Pulmonary artery endothelial cell (primary cell): Measurements from ENCODE around the gene HARBI1. TPM values are rescaled to one million over a fixed set of nuclear protein-coding genes. Genes with fewer than 3 reads are reported as not detected.

ENCODE experiments used
- DNase-seq: peaks from one replicate; pipeline ENCODE4 v3.0.0-alpha.2; 2011; ENCODE audit warnings: low read depth, low spot score
- total RNA-seq: library from RNA; depleted of rRNA; stranded (reverse); fragments of >200 nt; gene quantifications from 2 replicates; pipeline ENCODE4 v1.2.3, GENCODE V29; 2014

HARBI1 gene
- total RNA-seq, 1 donor from 2014 or later = 5.8 TPM

DNA sequence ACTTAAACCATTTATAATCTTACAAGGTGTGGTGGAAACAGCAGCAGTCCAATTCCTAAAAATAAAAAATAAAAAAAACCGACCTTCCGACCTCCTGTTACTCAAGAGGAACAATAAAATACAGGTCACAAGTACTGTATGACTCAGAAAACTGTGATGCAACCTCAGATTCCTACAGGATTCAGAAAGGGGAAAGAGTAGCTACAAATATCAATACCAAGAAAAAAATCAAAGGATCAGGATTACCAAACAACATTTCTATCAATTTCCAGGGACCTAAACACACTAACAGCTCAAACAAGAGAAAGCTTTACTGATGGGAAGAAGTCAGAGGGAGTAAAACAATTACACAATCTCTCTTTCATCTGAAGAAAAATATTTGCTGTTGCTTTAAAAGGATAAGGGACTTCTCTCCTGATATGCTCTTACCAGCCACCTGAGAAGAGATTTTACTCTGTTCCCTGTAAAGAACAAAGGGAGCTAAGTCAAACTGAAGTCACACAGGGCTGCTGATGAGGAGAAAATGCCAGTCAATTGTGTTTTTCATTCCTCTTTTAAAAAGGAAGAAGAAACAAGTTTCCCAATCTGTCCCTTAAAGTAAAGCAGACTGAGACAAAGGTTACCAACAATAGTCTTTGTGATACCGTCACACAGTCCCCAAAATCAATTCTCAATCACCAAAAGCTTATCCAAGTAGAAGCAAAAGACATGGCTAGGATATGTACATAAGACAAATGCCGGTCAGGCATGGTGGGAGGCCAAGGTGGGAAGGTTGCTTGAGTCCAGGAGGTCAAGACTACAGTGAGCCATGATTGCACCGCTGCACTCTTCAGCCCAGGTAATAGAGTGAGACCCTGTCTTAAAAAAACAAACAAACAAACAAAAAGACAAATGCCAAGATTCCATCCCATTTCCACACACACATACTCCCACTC is 62.5 kb downstream of the HARBI1 start:
- DNase-seq = peak; percentile 47

DNA sequence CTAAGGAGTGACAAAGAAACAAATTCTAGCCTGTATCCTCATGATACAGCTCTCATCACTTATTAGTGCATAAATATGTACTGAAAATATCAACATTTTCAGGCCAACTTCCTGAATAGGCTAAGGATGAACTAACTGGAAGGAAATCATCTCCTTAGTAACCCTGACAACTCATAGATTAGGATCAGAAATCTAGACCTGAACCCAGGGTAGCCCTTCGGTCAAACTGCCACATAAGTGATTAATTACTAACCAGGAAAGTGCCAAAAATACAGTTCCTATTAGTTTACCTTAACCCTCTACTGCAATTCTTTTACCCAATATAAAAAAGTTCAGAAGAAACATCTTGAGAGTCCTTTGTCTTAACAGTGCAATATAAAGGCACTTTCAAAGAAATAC is 63.2 kb downstream of the HARBI1 start:
- DNase-seq = peak; percentile 17

Other genes starting within 250 kb of the HARBI1 start
- 32.3 and 52.0 TPM in 2 replicates for gene MDK, start 235.6 kb downstream of the HARBI1 start, total RNA-seq
- gene CHRM4, start 225.5 kb downstream of the HARBI1 start, total RNA-seq = 0.18 and 0.59 TPM in 2 replicates
- 15.8 and 16.7 TPM in 2 replicates for gene AMBRA1, start 23.2 kb downstream of the HARBI1 start, total RNA-seq
- gene ATG13, start 326 bp upstream of the HARBI1 start, total RNA-seq = 54.1 and 66.5 TPM in 2 replicates
- gene ARHGAP1, start 83.4 kb upstream of the HARBI1 start, total RNA-seq = 18.5 and 23.1 TPM in 2 replicates
- 5.1 and 6.2 TPM in 2 replicates for gene ZNF408, start 83.8 kb upstream of the HARBI1 start, total RNA-seq
- 0.14 TPM in 1 of 2 replicates, not detected in the other for gene F2, start 102.0 kb upstream of the HARBI1 start, total RNA-seq
- gene CKAP5, start 229.1 kb upstream of the HARBI1 start, total RNA-seq = 78.5 and 114 TPM in 2 replicates